Skeletal muscle tissue (tissue), 4 donors: ENCODE measurements around the gene SEPTIN3. TPM values are rescaled to one million over a fixed set of nuclear protein-coding genes. Genes with fewer than 3 reads are reported as not detected.

Experiments
- H3K27ac ChIP-seq: one replicate; pipeline ENCODE4 v1.7.0; 2013; ENCODE audit warnings: mild to moderate bottlenecking, low read depth, low read length, inconsistent platforms
- H3K27me3 ChIP-seq, 3 donors: one replicate each; pipeline ENCODE4 v1.7.0; 2013; ENCODE audit warnings: low read length in 3 of 3; ENCODE audit not compliant: control insufficient read depth in 3 of 3, insufficient read depth in 3 of 3
- H3K36me3 ChIP-seq, 3 donors: one replicate each; pipeline ENCODE4 v1.7.0; 2013; ENCODE audit warnings: low read length in 3 of 3; ENCODE audit not compliant: control insufficient read depth in 3 of 3, insufficient read depth in 3 of 3
- H3K4me1 ChIP-seq, 3 donors: one replicate each; pipeline ENCODE4 v1.7.0; 2013; ENCODE audit warnings: low read length in 3 of 3, mild to moderate bottlenecking in 3 of 3; ENCODE audit not compliant: control insufficient read depth in 3 of 3, insufficient read depth in 3 of 3
- H3K4me3 ChIP-seq, 3 donors: one replicate each; pipeline ENCODE4 v1.7.0; 2013; ENCODE audit warnings: low read length in 3 of 3
- H3K9ac ChIP-seq, 3 donors: one replicate each; pipeline ENCODE4 v1.7.0; 2013; ENCODE audit warnings: low read length in 3 of 3, mild to moderate bottlenecking in 3 of 3, moderate library complexity in 2 of 3, low read depth in 1 of 3
- H3K9me3 ChIP-seq, 3 donors: one replicate each; pipeline ENCODE4 v1.7.0; 2013; ENCODE audit warnings: low read length in 3 of 3; ENCODE audit not compliant: control insufficient read depth in 3 of 3
- total RNA-seq: library from RNA; depleted of rRNA; stranded (reverse); fragments of >200 nt; gene quantifications from one replicate; pipeline ENCODE4 v1.2.3, GENCODE V29; 2014
- donor health status: Osteomylitis.

Gene SEPTIN3
- total RNA-seq, 1 donor from 2014 or later = 0.52 TPM

- no peak overlapping the region for H3K9ac ChIP-seq
Measured at GRCh38 chr22:41976070-41976901, 7.0 kb downstream of the SEPTIN3 start.

GRCh38 chr22:41976961-41977566 is 7.8 kb downstream of the SEPTIN3 start:
- Histone ChIP-seq H3K36me3 (no peaks in the 10 kb centered on the region), H3K27me3 (peaks cover 34 to 51% (median 47%) of the 10 kb centered on the region in 3 donors), H3K9ac (no peak overlapping the region), H3K9me3 (no peaks in the 10 kb centered on the region), H3K4me3 (peak overlapping the region in 2 of 3 donors; percentile 52 to 60), H3K4me1 (peaks cover 3 to 10% (median 7%) of the 10 kb centered on the region in 3 donors), H3K27ac (no peak overlapping the region)

More at GRCh38 chr22:41976070-41976901, 7.0 kb downstream of the SEPTIN3 start:
- Histone ChIP-seq H3K4me3 (peak overlapping the region in 1 of 3 donors; percentile 46), H3K27me3 (peaks cover 41 to 59% (median 55%) of the 10 kb centered on the region in 3 donors), H3K36me3 (no peaks in the 10 kb centered on the region), H3K9me3 (no peaks in the 10 kb centered on the region), H3K27ac (no peak overlapping the region), H3K4me1 (peaks cover 3 to 10% (median 7%) of the 10 kb centered on the region in 3 donors)

- Histone ChIP-seq H3K36me3 (no peaks in the 10 kb centered on the region), H3K9ac (no peak overlapping the region), H3K27me3 (peaks cover 23 to 43% (median 36%) of the 10 kb centered on the region in 3 donors), H3K4me1 (peaks cover 7 to 18% (median 12%) of the 10 kb centered on the region in 3 donors), H3K9me3 (no peaks in the 10 kb centered on the region), H3K4me3 (no peak overlapping the region), H3K27ac (no peak overlapping the region)
Measured at GRCh38 chr22:41978732-41979131, 9.5 kb downstream of the SEPTIN3 start.

- no peak overlapping the region for H3K9ac ChIP-seq
Measured at GRCh38 chr22:41979423-41980250, 10.4 kb downstream of the SEPTIN3 start.

GRCh38 chr22:41982865-41983264 is 13.6 kb downstream of the SEPTIN3 start:
- Histone ChIP-seq H3K9me3 (no peaks in the 10 kb centered on the region), H3K27me3 (peaks cover 3 to 16% (median 8%) of the 10 kb centered on the region in 3 donors), H3K27ac (no peak overlapping the region), H3K4me3 (no peak overlapping the region), H3K9ac (no peak overlapping the region), H3K36me3 (no peaks in the 10 kb centered on the region), H3K4me1 (peaks cover 4 to 9% (median 4%) of the 10 kb centered on the region in 3 donors)

More at GRCh38 chr22:41979423-41980250, 10.4 kb downstream of the SEPTIN3 start:
- Histone ChIP-seq H3K36me3 (no peaks in the 10 kb centered on the region), H3K4me3 (no peak overlapping the region), H3K9me3 (no peaks in the 10 kb centered on the region), H3K27me3 (peaks cover 23 to 41% (median 34%) of the 10 kb centered on the region in 3 donors), H3K4me1 (peaks cover 7 to 18% (median 12%) of the 10 kb centered on the region in 3 donors), H3K27ac (no peak overlapping the region)

- no peak overlapping the region for H3K4me3 ChIP-seq
- no peaks in the 10 kb centered on the region for H3K36me3 ChIP-seq
- peaks cover 4 to 9% (median 4%) of the 10 kb centered on the region in 3 donors for H3K4me1 ChIP-seq
- no peaks in the 10 kb centered on the region for H3K9me3 ChIP-seq
- no peak overlapping the region for H3K9ac ChIP-seq
- no peak overlapping the region for H3K27ac ChIP-seq
- H3K27me3 ChIP-seq = peaks cover 4 to 8% (median 4%) of the 10 kb centered on the region in 3 donors
Measured at GRCh38 chr22:41983513-41984405, 14.5 kb downstream of the SEPTIN3 start.

GRCh38 chr22:41987276-41987675 is 18.0 kb downstream of the SEPTIN3 start:
- Histone ChIP-seq H3K9ac (no peak overlapping the region), H3K36me3 (no peaks in the 10 kb centered on the region), H3K27ac (no peak overlapping the region), H3K9me3 (no peaks in the 10 kb centered on the region), H3K4me3 (no peak overlapping the region), H3K4me1 (peaks cover 4 to 9% (median 4%) of the 10 kb centered on the region in 3 donors), H3K27me3 (peaks cover 3 to 9% (median 4%) of the 10 kb centered on the region in 3 donors)

- Histone ChIP-seq H3K27ac (no peak overlapping the region), H3K36me3 (no peaks in the 10 kb centered on the region), H3K27me3 (peaks cover 3 to 9% (median 4%) of the 10 kb centered on the region in 3 donors), H3K4me3 (no peak overlapping the region), H3K9ac (no peak overlapping the region), H3K4me1 (no peaks in the 10 kb centered on the region), H3K9me3 (no peaks in the 10 kb centered on the region)
Measured at GRCh38 chr22:41989246-41989645, 20.0 kb downstream of the SEPTIN3 start.

GRCh38 chr22:41991111-41991510 is 21.9 kb downstream of the SEPTIN3 start:
- H3K4me1 ChIP-seq = no peaks in the 10 kb centered on the region
- peaks cover 3 to 9% (median 4%) of the 10 kb centered on the region in 3 donors for H3K27me3 ChIP-seq
- no peaks in the 10 kb centered on the region for H3K36me3 ChIP-seq
- no peak overlapping the region for H3K27ac ChIP-seq
- H3K9ac ChIP-seq = no peak overlapping the region
- H3K4me3 ChIP-seq = no peak overlapping the region
- H3K9me3 ChIP-seq = no peaks in the 10 kb centered on the region
